Nephron progenitor cell (in vitro differentiated cells): Measurements from ENCODE around the gene NCK2.
A peak's percentile ranks its signal among the peaks of the same experiment; 100 is the strongest.

Experiments
- DNase-seq: peaks from one replicate; pipeline ENCODE4 v3.0.0; 2021
- H3K27ac Mint-ChIP-seq: 2 replicates; pipeline ENCODE4 v1.8.0; 2021; ENCODE audit warnings: mild to moderate bottlenecking, moderate library complexity, mixed read lengths
- H3K27me3 Mint-ChIP-seq: 2 replicates; pipeline ENCODE4 v1.8.0; 2021; ENCODE audit warnings: mild to moderate bottlenecking, low read depth, mixed read lengths; ENCODE audit not compliant: poor library complexity
- H3K36me3 Mint-ChIP-seq: 2 replicates; pipeline ENCODE4 v1.8.0; 2021; ENCODE audit warnings: low read depth, mixed read lengths
- H3K4me1 Mint-ChIP-seq: 2 replicates; pipeline ENCODE4 v1.8.0; 2021; ENCODE audit warnings: mixed read lengths
- H3K4me3 Mint-ChIP-seq: 2 replicates; pipeline ENCODE4 v1.8.0; 2021; ENCODE audit warnings: mild to moderate bottlenecking, moderate library complexity, mixed read lengths
- H3K9me3 Mint-ChIP-seq: 2 replicates; pipeline ENCODE4 v1.8.0; 2021; ENCODE audit warnings: mild to moderate bottlenecking, moderate library complexity, mixed read lengths
- TF ChIP-seq, protein P1 (sequence below): fragments of 200-600 bp; sonication (generic); IDR thresholded peaks from 2 replicates; pipeline ENCODE4 v1.5.0; 2021; ENCODE audit warnings: antibody characterized with exemption

NCK2 gene

DNA sequence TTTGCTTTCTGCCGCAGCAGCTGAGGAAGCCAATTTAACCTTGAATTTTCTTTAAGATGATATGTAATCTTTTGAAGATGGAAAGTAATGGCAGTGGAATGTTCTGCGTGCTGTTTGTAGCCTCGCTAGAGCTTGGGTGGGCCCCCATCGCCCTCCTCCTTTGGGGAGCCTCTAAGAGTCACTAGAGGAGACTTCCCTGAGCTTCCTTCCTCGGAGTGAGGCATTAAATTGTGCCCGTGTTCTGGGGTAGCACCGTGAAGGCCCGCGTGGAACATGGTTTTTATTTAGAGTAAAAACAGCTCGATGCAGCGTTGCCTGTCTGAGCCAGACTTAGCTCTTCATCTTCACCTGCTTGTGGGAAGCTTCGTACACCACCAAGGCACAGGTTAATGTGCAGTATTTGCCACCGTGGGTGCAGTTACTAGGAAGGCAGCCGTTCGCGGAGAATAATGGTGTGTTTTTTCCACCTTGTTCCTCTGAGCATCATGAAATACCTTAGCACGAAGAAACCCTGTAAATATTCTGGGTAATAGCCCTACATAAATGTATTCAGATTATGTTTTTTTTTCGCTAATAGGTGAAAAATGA is 38.5 kb downstream of the NCK2 start:
- no peaks in the 10 kb centered on the region for H3K9me3 Mint-ChIP-seq
- TF ChIP-seq, protein P1, sequence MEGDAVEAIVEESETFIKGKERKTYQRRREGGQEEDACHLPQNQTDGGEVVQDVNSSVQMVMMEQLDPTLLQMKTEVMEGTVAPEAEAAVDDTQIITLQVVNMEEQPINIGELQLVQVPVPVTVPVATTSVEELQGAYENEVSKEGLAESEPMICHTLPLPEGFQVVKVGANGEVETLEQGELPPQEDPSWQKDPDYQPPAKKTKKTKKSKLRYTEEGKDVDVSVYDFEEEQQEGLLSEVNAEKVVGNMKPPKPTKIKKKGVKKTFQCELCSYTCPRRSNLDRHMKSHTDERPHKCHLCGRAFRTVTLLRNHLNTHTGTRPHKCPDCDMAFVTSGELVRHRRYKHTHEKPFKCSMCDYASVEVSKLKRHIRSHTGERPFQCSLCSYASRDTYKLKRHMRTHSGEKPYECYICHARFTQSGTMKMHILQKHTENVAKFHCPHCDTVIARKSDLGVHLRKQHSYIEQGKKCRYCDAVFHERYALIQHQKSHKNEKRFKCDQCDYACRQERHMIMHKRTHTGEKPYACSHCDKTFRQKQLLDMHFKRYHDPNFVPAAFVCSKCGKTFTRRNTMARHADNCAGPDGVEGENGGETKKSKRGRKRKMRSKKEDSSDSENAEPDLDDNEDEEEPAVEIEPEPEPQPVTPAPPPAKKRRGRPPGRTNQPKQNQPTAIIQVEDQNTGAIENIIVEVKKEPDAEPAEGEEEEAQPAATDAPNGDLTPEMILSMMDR = no peak

DNA sequence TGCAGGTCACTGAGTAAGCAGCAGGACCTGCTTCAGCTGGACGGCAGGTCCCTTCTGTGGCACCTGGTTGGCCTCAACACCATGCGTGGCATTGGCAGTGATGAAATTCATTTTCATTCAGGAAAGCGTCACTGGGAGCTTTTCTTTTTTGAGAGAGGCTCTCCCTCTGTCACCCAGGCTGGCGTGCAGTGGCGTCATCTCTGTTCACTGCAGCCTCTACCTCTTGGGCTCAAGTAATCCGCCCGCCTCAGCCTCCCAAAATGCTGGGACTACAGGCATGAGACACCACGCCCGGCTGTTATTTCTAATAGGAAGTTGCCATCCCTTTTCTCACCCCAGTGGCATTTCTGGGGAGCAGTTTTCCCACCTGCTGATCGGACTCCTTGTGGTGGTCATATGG is 39.3 kb downstream of the NCK2 start:
- peaks cover 70% of the 10 kb centered on the region for H3K4me1 Mint-ChIP-seq
- peaks cover 6% of the 10 kb centered on the region for H3K36me3 Mint-ChIP-seq
- peak overlapping the region; percentile 46 for H3K27ac Mint-ChIP-seq
- H3K9me3 Mint-ChIP-seq = no peaks in the 10 kb centered on the region
- DNase-seq = no peak
- H3K4me3 Mint-ChIP-seq = no peak overlapping the region
- TF ChIP-seq, protein P1 = no peak
- peaks cover 3% of the 10 kb centered on the region for H3K27me3 Mint-ChIP-seq

More for the DNA sequence above, 38.5 kb downstream of the NCK2 start:
- DNase-seq = no peak
- peak overlapping the region; percentile 52 for H3K27ac Mint-ChIP-seq
- peaks cover 6% of the 10 kb centered on the region for H3K36me3 Mint-ChIP-seq
- H3K4me3 Mint-ChIP-seq = no peak overlapping the region
- peaks cover 3% of the 10 kb centered on the region for H3K27me3 Mint-ChIP-seq
- H3K4me1 Mint-ChIP-seq = peaks cover 66% of the 10 kb centered on the region

DNA sequence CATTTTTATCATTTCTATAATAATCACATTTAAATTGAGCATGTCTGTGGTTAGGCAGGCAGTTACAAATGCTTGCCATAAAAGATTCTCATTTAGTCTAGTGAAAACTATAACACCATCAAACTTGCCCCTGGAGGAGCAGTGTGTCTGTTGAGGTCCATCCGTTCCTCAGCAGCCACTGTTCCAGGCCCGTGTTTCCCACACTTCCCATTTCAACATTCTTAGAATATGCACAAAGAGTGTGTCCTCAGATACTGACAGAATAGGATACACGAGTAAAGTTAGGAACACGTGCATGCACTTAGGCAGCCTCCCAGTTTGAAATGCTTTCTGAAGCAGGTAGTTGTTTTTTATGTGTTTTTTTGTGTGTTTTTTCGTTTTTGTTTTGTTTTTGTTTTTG is 39.9 kb downstream of the NCK2 start:
- no peaks in the 10 kb centered on the region for H3K9me3 Mint-ChIP-seq
- H3K4me1 Mint-ChIP-seq = peaks cover 71% of the 10 kb centered on the region
- peaks cover 6% of the 10 kb centered on the region for H3K36me3 Mint-ChIP-seq
- no peak overlapping the region for H3K27ac Mint-ChIP-seq
- DNase-seq = no peak
- TF ChIP-seq, protein P1 = no peak
- no peak overlapping the region for H3K4me3 Mint-ChIP-seq
- no peaks in the 10 kb centered on the region for H3K27me3 Mint-ChIP-seq

DNA sequence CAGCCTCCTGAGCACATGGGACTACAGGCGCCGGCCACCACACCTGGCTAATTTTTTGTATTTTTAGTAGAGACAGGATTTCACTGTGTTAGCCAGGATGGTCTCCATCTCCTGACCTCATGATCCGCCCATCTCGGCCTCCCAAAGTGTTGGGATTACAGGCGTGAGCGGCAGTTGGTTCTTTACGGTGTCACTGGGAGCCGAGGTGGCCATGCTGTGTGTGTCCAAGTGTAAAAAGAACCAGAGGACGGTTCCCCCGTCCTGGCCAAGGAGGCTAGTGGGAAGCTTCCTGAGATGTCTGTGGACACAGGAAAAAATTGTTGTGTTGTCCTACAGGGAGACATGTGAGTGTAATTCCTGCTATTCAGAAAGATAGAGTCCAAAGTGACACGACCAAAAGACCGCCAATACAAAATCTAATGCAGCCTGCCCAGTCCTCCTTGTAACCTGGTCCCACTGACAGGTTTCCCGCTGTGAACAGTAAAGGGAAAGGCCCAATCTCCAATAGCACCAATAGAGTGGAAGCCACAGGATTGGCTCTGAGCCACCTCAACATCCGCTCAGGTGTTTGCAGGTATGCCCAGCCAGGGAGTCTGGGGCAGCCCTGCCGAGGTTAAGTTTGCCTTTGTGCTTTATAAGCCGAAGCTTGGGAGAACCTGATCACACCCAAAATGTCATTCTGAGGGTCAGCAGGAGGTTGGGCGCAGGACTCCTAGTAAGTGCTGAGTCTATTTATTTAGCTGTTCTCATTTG is 40.6 kb downstream of the NCK2 start:
- Mint-ChIP-seq H3K9me3 (no peaks in the 10 kb centered on the region), H3K27ac (no peak overlapping the region), H3K27me3 (no peaks in the 10 kb centered on the region), H3K36me3 (peaks cover 6% of the 10 kb centered on the region), H3K4me3 (no peak overlapping the region), H3K4me1 (peaks cover 67% of the 10 kb centered on the region)
- DNase-seq = no peak
- TF ChIP-seq, protein P1 = no peak

DNA sequence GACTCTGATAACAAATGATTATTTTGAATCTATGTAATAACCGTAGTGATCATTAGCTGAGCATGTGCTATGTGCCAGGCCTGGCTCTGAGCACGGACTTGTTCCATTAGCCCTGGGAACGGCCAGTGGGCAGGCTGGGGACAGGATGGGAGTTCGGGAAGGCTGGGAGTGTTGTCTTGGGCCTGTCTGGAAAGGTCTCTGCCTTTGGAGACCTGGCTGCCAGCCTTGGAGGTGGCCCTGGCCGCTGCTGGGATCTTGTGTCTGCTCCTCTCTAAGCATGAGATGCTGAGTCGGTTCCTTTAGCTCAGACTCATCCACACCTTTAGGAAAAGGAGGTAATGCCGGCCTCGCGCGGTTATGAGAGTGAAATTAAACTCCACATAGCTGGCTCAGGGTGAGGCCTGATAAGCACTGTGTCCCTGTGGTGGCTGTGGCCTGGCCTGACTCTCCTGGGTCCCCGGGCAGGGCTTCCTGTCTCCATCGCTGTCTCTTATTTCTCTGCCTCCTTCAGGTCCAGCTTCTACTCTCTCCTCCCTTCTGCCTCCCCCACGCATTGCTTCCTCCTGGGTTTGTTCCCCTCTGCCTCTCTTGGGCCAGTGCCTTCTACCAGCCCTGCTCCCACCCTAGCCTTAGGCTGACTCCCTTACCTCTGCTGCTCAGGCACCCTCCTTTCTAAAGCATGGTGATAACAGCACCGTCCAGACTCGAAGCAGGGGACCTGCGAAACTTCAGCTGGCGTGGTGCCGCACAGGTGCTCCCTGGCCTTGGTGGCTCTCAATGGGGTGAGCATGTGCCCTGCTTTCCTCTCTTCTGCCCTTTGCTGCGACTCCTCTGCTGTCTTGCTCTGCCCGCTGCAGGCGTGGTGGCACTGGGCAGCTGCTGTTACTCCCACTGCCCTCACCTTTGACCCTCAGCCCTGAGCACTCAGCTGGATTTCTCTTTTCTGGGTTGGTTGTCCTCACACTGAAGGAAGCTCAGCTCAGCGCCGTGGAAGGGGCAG is 41.8 kb downstream of the NCK2 start:
- Mint-ChIP-seq H3K36me3 (peaks cover 14% of the 10 kb centered on the region), H3K27me3 (no peaks in the 10 kb centered on the region), H3K4me3 (no peak overlapping the region), H3K9me3 (no peaks in the 10 kb centered on the region), H3K27ac (peak overlapping the region; percentile 86), H3K4me1 (peaks cover 64% of the 10 kb centered on the region)
- TF ChIP-seq, protein P1 = no peak
- no peak for DNase-seq
